ENCODE measurements around the gene NCDN.

DNA sequence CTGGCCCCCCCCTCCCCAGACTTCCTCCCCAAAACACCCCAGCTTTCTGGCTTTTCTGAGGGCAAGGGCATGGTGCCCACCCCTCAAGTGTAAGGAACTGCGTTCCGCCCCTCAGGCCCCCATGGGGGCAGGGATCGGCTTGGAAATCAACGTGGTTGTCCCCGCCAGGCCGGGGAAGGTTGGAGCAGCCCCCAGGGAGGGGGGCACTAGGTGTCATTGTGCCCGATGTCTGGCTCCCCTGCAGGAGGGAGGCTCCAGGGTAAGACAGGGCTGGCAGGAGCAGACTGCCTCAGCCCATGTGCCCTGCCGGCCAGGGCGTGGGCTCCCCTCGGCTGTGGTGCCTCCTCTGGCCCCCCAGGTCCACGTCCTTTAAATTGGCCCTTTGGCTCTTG, 8.1 kb downstream of the NCDN start:
- TF ChIP-seq, protein P1, sequence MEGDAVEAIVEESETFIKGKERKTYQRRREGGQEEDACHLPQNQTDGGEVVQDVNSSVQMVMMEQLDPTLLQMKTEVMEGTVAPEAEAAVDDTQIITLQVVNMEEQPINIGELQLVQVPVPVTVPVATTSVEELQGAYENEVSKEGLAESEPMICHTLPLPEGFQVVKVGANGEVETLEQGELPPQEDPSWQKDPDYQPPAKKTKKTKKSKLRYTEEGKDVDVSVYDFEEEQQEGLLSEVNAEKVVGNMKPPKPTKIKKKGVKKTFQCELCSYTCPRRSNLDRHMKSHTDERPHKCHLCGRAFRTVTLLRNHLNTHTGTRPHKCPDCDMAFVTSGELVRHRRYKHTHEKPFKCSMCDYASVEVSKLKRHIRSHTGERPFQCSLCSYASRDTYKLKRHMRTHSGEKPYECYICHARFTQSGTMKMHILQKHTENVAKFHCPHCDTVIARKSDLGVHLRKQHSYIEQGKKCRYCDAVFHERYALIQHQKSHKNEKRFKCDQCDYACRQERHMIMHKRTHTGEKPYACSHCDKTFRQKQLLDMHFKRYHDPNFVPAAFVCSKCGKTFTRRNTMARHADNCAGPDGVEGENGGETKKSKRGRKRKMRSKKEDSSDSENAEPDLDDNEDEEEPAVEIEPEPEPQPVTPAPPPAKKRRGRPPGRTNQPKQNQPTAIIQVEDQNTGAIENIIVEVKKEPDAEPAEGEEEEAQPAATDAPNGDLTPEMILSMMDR (IDR thresholded peaks at IDR 0.05) = no peak
- TF ChIP-seq POLR2A (IDR thresholded peaks at IDR 0.05; ENCODE audit: low read depth) = no peak
- no peak for TF ChIP-seq POLR2AphosphoS5 (IDR thresholded peaks at IDR 0.05)
- TF ChIP-seq EP300 (IDR thresholded peaks at IDR 0.05) = no peak
